ENCODE data around the gene MAN1A1.

Gene MAN1A1

GRCh38 chr6:119342430-119342829, 7.1 kb downstream of the MAN1A1 start:
- Histone ChIP-seq H3K9me3 (ENCODE audit: control insufficient read depth, insufficient read depth, low read length) (no peaks in the 10 kb centered on the region), H3K79me2 (ENCODE audit: control insufficient read depth, low read length) (peaks cover 12% of the 10 kb centered on the region), H3K4me1 (ENCODE audit: control insufficient read depth, low read length) (peaks cover 19% of the 10 kb centered on the region), H3K36me3 (ENCODE audit: control insufficient read depth, low read length) (no peaks in the 10 kb centered on the region), H3F3A (ENCODE audit: control insufficient read depth, insufficient read depth) (no peaks in the 10 kb centered on the region), H3K27me3 (ENCODE audit: control insufficient read depth, low read length) (peaks cover 14% of the 10 kb centered on the region), H4K20me1 (ENCODE audit: control insufficient read depth, insufficient read depth, low read depth, low read length) (no peaks in the 10 kb centered on the region), H3K4me3 (ENCODE audit: low read length) (no peak overlapping the region), H3K4me2 (ENCODE audit: low read length) (no peak overlapping the region), H3K9me2 (replicated peaks; ENCODE audit: control insufficient read depth, low read length) (no peaks in the 10 kb centered on the region), H3K27ac (ENCODE audit: low read depth, low read length) (no peak overlapping the region)
- TF ChIP-seq EZH2phosphoT487 (IDR thresholded peaks at IDR 0.05; ENCODE audit: borderline replicate concordance, low read length) (no peak), CTCF (IDR thresholded peaks at IDR 0.05; ENCODE audit: low read depth, low read length, poor library complexity, severe bottlenecking) (no peak)

DNA sequence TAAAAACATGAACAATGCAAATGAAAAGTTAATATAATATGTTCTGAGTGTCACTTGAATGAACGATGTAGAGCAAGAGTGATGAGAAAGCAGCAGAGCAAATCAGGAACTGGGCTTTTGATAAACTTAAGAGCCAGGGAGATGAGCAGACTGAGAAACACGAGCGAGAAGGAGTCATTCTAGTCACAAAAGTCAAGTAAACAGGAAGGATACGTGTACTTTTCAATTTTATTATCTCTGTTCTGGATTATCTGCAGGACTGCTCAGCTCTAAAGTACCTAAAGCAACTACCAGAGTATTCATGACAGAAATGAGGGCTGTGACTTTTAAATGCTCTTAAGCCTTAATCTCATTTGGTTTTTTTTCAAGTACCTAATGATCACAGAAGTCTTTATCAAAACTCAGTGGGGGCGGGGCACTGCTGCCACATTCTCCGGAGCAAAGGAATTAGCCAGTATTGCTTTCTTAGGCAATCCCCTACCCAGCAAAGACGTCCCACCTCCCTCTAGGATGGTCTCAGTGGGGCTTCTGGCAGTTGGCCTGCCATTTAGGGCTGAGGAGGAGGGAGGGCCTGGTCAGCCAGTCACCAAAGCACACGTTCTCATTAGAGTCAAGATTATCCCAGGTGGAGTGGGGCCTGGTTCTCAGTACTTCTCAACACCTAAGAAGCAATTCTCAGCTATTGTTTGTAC, 8.6 kb downstream of the MAN1A1 start:
- TF ChIP-seq EZH2phosphoT487 (IDR thresholded peaks at IDR 0.05; ENCODE audit: borderline replicate concordance, low read length): no peak
- Histone ChIP-seq H3K79me2 (ENCODE audit: control insufficient read depth, low read length) (peaks cover 7% of the 10 kb centered on the region), H3K36me3 (ENCODE audit: control insufficient read depth, low read length) (no peaks in the 10 kb centered on the region), H3F3A (ENCODE audit: control insufficient read depth, insufficient read depth) (no peaks in the 10 kb centered on the region), H3K27me3 (ENCODE audit: control insufficient read depth, low read length) (peaks cover under 1% of the 10 kb centered on the region; the same call in 1 of the 2 replicates), H3K4me1 (ENCODE audit: control insufficient read depth, low read length) (peaks cover 13% of the 10 kb centered on the region), H3K27ac (ENCODE audit: low read depth, low read length) (no peak overlapping the region), H3K4me2 (ENCODE audit: low read length) (no peak overlapping the region), H3K9me3 (ENCODE audit: control insufficient read depth, insufficient read depth, low read length) (no peaks in the 10 kb centered on the region), H4K20me1 (ENCODE audit: control insufficient read depth, insufficient read depth, low read depth, low read length) (no peaks in the 10 kb centered on the region), H3K9me2 (replicated peaks; ENCODE audit: control insufficient read depth, low read length) (no peaks in the 10 kb centered on the region), H3K4me3 (ENCODE audit: low read length) (no peak overlapping the region)

GRCh38 chr6:119339941-119340456, 9.6 kb downstream of the MAN1A1 start:
- H3K36me3 ChIP-seq (ENCODE audit: control insufficient read depth, low read length): no peaks in the 10 kb centered on the region
- no peak overlapping the region for H3K4me3 ChIP-seq (ENCODE audit: low read length)
- no peaks in the 10 kb centered on the region for H3K27me3 ChIP-seq (ENCODE audit: control insufficient read depth, low read length)
- no peaks in the 10 kb centered on the region for H3K9me3 ChIP-seq (ENCODE audit: control insufficient read depth, insufficient read depth, low read length)
- H3K9me2 ChIP-seq (replicated peaks; ENCODE audit: control insufficient read depth, low read length): no peaks in the 10 kb centered on the region
- H3K4me1 ChIP-seq (ENCODE audit: control insufficient read depth, low read length): peaks cover 13% of the 10 kb centered on the region
- no peak overlapping the region for H3K4me2 ChIP-seq (ENCODE audit: low read length)
- H3K79me2 ChIP-seq (ENCODE audit: control insufficient read depth, low read length): peaks cover 7% of the 10 kb centered on the region
- no peaks in the 10 kb centered on the region for H4K20me1 ChIP-seq (ENCODE audit: control insufficient read depth, insufficient read depth, low read depth, low read length)
- no peak for TF ChIP-seq EZH2phosphoT487 (IDR thresholded peaks at IDR 0.05; ENCODE audit: borderline replicate concordance, low read length)
- no peak for TF ChIP-seq CTCF (IDR thresholded peaks at IDR 0.05; ENCODE audit: low read depth, low read length, poor library complexity, severe bottlenecking)
- no peak overlapping the region for H3K27ac ChIP-seq (ENCODE audit: low read depth, low read length)
- no peaks in the 10 kb centered on the region for H3F3A ChIP-seq (ENCODE audit: control insufficient read depth, insufficient read depth)

DNA sequence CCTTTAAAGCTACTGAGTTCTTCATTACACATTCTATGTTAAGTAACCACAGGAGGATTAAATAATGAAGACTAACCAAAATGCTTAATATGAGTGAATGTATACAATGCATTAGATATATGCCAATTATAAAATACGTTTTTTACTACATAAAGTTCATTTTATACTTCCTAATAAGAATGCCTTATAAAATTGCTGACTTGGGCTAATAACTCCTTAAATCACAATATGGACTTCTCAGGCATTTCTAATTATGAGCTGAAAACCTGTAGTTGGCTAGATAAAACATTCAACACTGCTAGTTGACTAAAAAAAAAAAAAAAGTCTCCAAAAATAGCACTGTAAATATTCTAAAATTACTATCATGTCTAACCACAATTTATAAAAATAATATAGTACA, 11.8 kb downstream of the MAN1A1 start:
- no peak for TF ChIP-seq EZH2phosphoT487 (IDR thresholded peaks at IDR 0.05; ENCODE audit: borderline replicate concordance, low read length)
- no peak for TF ChIP-seq CTCF (IDR thresholded peaks at IDR 0.05; ENCODE audit: low read depth, low read length, poor library complexity, severe bottlenecking)
- Histone ChIP-seq H3K27ac (ENCODE audit: low read depth, low read length) (no peak overlapping the region), H3K4me1 (ENCODE audit: control insufficient read depth, low read length) (peaks cover 13% of the 10 kb centered on the region), H3K9me2 (replicated peaks; ENCODE audit: control insufficient read depth, low read length) (no peaks in the 10 kb centered on the region), H4K20me1 (ENCODE audit: control insufficient read depth, insufficient read depth, low read depth, low read length) (no peaks in the 10 kb centered on the region), H3K4me2 (ENCODE audit: low read length) (no peak overlapping the region), H3K27me3 (ENCODE audit: control insufficient read depth, low read length) (no peaks in the 10 kb centered on the region), H3F3A (ENCODE audit: control insufficient read depth, insufficient read depth) (no peaks in the 10 kb centered on the region), H3K9me3 (ENCODE audit: control insufficient read depth, insufficient read depth, low read length) (no peaks in the 10 kb centered on the region), H3K36me3 (ENCODE audit: control insufficient read depth, low read length) (no peaks in the 10 kb centered on the region), H3K79me2 (ENCODE audit: control insufficient read depth, low read length) (peaks cover 12% of the 10 kb centered on the region), H3K4me3 (ENCODE audit: low read length) (no peak overlapping the region)
